Right forelimb (tissue), 1 donor: ENCODE data around the gene MAP2K3.
"Not testable (repeated sequence)": the region's sequence is repeated elsewhere in the genome, so short reads cannot be mapped to it uniquely, and the experiment has no call there.

Source experiments
- DNase-seq: peaks from one replicate; pipeline ENCODE4 v3.0.0-alpha.2; 2018

MAP2K3 gene

DNA sequence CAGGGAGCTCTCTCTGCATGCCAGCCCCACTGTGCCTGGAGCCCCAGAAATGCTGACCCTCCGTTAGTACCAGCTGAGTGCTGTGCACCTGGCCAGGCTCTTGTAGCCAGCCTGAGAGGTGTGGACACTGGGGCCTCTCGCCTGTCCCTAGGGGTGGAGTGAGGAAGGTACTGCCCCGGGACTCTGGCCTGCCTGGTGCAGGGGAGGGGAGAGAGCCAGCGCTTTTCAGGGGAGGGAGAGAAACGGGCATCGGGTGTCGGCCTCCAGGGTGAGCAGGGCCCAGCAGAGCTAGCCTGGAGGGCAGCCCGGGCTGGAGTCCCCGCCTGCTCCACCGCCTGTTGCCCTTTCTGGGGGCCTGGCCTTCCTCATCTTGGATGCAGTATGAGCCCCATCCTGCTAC lies 13.1 kb downstream of the MAP2K3 start:
- DNase-seq = no peak

DNA sequence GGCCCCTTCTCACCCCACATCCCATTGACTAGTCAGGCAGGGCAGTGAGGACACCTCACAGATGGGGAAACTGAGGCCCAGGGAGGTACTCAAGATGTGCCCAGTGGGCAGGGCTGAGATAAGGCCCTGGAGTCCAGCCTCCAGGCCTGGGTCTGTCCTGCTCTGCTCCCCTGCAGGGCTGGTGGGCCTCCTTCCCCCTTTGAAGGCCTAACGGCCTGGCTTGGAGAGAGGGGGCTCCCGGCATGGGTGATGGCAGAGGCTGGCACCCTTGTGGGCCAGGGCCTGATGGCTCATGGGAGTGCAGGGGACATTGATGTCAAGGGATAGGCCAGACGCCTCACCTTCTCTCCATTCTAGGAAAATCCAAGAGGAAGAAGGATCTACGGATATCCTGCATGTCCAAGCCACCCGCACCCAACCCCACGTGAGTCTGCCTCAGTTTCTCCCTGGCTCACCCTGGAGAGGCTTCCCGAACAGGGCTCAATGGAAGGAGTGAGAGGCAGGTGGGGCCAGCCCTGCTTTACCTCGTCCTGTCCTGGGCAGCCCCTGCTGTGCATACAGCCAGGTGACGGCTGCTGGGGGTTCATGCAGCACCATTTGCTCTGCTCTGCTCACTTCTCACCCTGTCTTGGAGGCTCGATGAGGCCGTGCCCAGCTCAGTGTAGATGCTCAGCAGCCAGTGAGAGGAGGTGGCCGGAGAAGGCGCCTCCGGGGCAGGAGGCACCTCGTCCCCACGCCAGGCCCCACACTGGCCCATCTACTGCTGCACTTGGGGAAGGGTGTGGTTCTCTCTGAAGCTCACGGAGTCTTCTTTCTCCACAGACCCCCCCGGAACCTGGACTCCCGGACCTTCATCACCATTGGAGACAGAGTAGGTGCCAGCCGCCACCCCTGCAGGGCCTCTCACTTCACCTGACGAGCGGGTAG lies 13.8 kb downstream of the MAP2K3 start:
- no peak for DNase-seq

DNA sequence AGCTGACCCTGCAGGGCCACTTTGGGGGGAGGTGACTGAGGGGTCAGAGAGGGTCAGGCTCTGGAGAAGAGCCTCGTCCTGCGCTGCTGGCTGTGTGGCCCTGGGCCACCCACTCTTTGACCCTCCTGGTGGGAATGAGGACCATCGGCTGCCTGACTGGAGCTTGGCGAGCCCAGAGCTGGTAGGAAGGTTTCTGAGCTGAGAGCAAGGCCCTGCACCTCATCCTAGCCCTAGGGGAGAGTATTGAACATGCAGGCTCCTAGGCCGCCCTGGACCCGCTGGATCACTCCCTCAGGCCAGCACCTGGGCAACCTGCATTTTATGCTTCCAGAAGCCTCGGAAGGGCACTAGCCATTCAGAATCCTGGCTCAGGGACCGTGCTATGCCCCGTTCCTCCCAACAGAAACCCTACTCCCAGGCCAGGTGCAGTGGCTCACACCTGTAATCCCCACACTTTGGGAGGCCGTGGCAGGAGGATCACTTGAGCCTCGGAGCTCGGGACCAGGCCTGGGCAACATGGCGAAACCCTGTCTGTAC lies 14.5 kb downstream of the MAP2K3 start:
- no peak for DNase-seq

DNA sequence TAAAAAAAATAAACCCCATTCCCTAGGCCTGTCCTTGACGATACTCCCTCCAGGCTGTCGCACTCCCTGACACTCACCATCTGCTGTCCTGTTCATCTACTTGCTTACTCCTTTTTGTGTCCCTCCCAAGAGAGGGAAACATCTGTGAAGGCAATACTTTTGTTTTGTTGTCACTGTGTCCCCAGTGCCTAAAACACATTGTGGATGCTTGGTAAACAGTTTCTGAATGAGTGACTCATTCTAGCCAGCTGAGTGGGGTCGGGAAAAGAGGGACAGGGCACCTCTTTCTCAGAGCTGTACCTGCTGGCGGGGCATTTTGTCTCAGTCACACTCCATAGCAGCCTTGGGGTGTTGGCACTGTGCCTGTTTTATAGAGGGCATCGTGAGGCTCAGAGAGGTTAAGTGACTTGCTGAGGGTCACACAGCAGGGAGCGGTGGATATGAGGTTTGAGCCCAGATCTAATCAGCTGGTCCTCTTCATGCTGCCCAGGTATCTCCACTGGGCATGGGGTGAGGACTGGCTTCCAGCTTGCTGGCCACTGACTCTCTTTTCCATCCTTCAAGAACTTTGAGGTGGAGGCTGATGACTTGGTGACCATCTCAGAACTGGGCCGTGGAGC lies 15.6 kb downstream of the MAP2K3 start:
- no peak for DNase-seq

GRCh38 chr17:21300601-21301571 lies 16.4 kb downstream of the MAP2K3 start:
- DNase-seq = no peak

GRCh38 chr17:21301593-21302550 lies 17.4 kb downstream of the MAP2K3 start:
- no peak for DNase-seq

DNA sequence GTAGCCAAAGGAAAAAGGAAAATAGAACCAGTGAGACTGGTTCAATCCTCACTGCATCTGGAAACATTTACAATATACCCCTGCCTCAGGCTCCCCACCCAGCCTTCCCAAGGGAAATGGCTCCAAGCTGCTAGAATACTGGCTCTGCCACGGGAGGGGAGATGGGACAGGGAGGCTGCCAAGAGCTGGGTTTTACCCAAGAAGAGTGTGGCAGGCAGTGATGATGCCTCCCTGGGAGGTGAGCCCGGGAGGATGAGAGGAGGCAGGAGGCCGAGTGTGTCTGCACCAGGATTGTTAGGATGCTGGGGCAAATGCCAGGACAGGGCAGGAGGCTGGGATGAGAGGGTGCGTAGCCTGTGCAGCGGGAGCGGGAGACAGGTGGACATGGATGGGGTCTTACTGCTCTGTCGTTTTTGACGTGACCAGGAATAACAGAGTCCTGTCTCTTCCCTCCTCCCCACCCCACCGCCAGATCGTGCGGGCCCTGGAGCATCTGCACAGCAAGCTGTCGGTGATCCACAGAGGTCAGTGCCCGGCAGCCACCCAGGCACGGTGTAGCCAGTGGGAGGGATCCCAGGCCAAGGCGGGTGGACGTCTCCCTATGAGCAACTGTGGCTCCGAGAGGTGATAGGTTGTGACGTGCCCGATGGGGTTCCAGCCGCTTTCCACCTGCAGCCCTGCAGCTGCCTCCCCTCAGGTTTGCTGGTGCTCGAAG lies 18.4 kb downstream of the MAP2K3 start:
- DNase-seq = no peak

GRCh38 chr17:21303441-21304065 lies 19.0 kb downstream of the MAP2K3 start:
- DNase-seq = no peak

DNA sequence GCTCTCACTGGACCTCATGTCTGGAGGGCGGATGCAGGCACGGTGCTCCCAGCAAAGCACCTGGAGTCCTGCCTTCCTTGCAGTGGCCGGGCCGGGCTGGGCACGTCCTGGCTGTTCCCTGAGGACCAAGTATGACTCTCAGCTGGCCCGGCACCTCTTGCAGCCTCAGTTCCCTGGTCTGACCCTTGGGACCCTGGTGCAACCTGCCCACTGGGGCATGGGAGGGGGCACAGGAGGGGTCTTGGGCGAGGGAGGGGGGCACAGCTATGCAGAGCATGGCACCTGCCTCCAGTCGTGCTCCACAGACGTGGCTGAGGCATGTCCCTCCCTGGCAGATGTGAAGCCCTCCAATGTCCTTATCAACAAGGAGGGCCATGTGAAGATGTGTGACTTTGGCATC lies 19.6 kb downstream of the MAP2K3 start:
- DNase-seq = no peak

GRCh38 chr17:21304551-21305151 lies 20.1 kb downstream of the MAP2K3 start:
- peak; percentile 22 for DNase-seq

- DNase-seq = peak; percentile 19
Observed at GRCh38 chr17:21305431-21306180, 21.1 kb downstream of the MAP2K3 start.

- not testable (repeated sequence) for DNase-seq
Observed at GRCh38 chr17:21306611-21307272, 22.2 kb downstream of the MAP2K3 start.

GRCh38 chr17:21307273-21307625 lies 22.7 kb downstream of the MAP2K3 start:
- DNase-seq = not testable (repeated sequence)

DNA sequence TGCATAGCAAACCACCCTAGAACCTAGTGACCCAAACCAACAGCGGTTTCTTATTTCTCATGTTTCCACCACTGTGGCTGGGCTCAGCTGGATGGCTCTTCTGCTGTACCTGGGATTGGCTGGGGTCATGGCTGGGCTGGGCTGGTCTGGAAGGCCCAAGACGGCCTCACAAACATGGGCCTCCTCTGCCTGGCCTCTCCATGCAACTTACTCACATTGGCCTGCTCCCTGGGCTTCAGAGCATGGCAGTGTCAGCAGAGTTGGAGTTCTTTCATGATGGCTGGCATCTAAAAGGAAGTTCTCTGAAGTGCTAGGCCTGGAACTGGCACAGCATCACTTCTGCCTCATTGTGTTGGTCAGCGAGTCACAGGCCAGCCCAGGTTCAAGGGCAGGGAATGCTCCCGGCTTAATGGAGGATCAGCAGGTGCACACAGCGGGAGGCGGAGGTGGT lies 24.4 kb downstream of the MAP2K3 start:
- peak; percentile 16 for DNase-seq

DNA sequence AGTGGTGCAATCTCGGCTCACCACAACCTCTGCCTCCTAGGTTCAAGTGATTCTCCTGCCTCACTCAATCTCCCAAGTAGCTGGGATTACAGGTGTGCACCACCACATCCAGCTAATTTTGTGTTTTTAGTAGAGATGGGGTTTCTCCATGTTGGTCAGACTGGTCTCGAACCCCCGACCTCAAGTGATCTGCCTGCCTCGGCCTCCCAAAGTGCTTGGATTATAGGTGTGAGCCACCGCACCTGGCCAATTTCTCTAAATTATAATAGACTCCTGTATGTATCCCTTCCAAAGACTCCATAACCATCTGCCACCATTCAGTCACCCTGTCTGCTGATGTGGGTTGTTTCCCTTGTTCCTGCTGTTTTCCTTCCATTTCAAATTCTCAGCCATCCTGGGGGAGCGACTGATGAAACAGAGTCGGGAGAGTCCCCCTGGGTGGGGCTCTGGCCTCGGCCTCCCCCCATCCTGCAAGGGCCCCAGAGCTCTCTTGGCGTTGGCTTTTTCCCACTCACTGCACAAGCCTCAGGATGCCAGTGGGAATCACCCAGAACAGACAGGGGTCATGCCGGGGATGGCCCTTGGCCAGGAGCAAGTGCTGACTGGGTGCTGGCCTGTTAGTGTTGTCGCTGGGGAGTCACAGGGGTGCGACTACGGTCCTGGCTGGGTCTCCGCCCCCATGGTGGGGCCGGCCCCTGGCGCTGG lies 25.7 kb downstream of the MAP2K3 start:
- peak; percentile 18 for DNase-seq

- DNase-seq = peak; percentile 45
Observed at GRCh38 chr17:21310766-21311602, 26.5 kb downstream of the MAP2K3 start.

GRCh38 chr17:21313320-21313719 lies 28.8 kb downstream of the MAP2K3 start:
- DNase-seq = peak; percentile 27
